HL-60 (cell line): Measurements from ENCODE around the gene KAT2B.

Source experiments
- CTCF ChIP-seq: IDR thresholded peaks from one replicate; pipeline ENCODE4 v1.5.1; 2011; ENCODE audit warnings: low read length, control low read depth, inconsistent platforms; ENCODE audit not compliant: insufficient read depth
- GABPA ChIP-seq: IDR thresholded peaks from 2 replicates; pipeline ENCODE4 v1.6.1; 2012; ENCODE audit warnings: low read depth
- POLR2AphosphoS5 ChIP-seq: IDR thresholded peaks from 2 replicates; pipeline ENCODE4 v1.6.1; 2012; ENCODE audit warnings: low read depth
- SPI1 ChIP-seq: IDR thresholded peaks from 2 replicates; pipeline ENCODE4 v1.6.1; 2012; ENCODE audit warnings: low read depth, mild to moderate bottlenecking, borderline replicate concordance
- TF ChIP-seq, protein P1 (sequence below): IDR thresholded peaks from 2 replicates; pipeline ENCODE4 v1.6.1; 2012; ENCODE audit warnings: low read depth; ENCODE audit not compliant: insufficient replicate concordance

- no peak for TF ChIP-seq CTCF
- TF ChIP-seq, protein P1, sequence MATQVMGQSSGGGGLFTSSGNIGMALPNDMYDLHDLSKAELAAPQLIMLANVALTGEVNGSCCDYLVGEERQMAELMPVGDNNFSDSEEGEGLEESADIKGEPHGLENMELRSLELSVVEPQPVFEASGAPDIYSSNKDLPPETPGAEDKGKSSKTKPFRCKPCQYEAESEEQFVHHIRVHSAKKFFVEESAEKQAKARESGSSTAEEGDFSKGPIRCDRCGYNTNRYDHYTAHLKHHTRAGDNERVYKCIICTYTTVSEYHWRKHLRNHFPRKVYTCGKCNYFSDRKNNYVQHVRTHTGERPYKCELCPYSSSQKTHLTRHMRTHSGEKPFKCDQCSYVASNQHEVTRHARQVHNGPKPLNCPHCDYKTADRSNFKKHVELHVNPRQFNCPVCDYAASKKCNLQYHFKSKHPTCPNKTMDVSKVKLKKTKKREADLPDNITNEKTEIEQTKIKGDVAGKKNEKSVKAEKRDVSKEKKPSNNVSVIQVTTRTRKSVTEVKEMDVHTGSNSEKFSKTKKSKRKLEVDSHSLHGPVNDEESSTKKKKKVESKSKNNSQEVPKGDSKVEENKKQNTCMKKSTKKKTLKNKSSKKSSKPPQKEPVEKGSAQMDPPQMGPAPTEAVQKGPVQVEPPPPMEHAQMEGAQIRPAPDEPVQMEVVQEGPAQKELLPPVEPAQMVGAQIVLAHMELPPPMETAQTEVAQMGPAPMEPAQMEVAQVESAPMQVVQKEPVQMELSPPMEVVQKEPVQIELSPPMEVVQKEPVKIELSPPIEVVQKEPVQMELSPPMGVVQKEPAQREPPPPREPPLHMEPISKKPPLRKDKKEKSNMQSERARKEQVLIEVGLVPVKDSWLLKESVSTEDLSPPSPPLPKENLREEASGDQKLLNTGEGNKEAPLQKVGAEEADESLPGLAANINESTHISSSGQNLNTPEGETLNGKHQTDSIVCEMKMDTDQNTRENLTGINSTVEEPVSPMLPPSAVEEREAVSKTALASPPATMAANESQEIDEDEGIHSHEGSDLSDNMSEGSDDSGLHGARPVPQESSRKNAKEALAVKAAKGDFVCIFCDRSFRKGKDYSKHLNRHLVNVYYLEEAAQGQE, result no peak
- TF ChIP-seq POLR2AphosphoS5, result no peak
- TF ChIP-seq GABPA, result no peak
- TF ChIP-seq SPI1, result no peak
Measured at GRCh38 chr3:20083253-20083652, 43.0 kb downstream of the KAT2B start.
